PC-9 (cell line): ENCODE results near the gene ZNF234. TPM values are rescaled to one million over a fixed set of nuclear protein-coding genes. Genes with fewer than 3 reads are reported as not detected.
"Not testable (repeated sequence)": the region's sequence is repeated elsewhere in the genome, so short reads cannot be mapped to it uniquely, and the experiment has no call there.

ENCODE experiments used
- BruUV-seq: library from RNA; stranded (reverse); fragments of 400-500 nt; replicated peaks from 2 replicates; lab custom pipeline; 2021; lab: Mats Ljungman, UMichigan
- CTCF ChIA-PET: fragments of 300-600 bp; sonication (Branson Sonifier 250); formaldehyde crosslinking; loops from one replicate; lab custom pipeline; 2022; ENCODE audit warnings: antibody characterized with exemption; lab: Charles Lee
- POLR2A ChIA-PET: fragments of 300-600 bp; sonication (Branson Sonifier 250); formaldehyde crosslinking; loops from one replicate; lab custom pipeline; 2022; ENCODE audit warnings: antibody characterized with exemption; ENCODE audit not compliant: unreplicated experiment; lab: Charles Lee
- DNase-seq, 2 experiments: peaks; one replicate each; pipeline versions ENCODE4 v3.0.0 to v3.0.0-alpha.2; 2015 to 2022; ENCODE audit warnings: mixed read lengths in 1 of 2
- H2AFZ ChIP-seq: fragments of 200-600 bp; sonication (generic); 2 replicates; pipeline ENCODE4 v1.8.1; 2017; ENCODE audit warnings: antibody characterized with exemption
- H3F3A ChIP-seq: fragments of 200-600 bp; sonication (generic); 2 replicates; pipeline ENCODE4 v1.8.1; 2017; ENCODE audit warnings: antibody characterized with exemption, mild to moderate bottlenecking, low read depth; ENCODE audit not compliant: insufficient read depth
- H3K27ac ChIP-seq: fragments of 200-600 bp; sonication (generic); 2 replicates; pipeline ENCODE4 v1.6.1; 2016; ENCODE audit warnings: mixed run types
- H3K27me3 ChIP-seq: fragments of 200-600 bp; sonication (generic); 2 replicates; pipeline ENCODE4 v1.6.1; 2016; ENCODE audit warnings: low read depth, mixed run types; ENCODE audit not compliant: insufficient read depth
- H3K36me3 ChIP-seq: fragments of 200-600 bp; sonication (generic); 2 replicates; pipeline ENCODE4 v1.6.1; 2016; ENCODE audit warnings: low read depth, mixed run types
- H3K4me1 ChIP-seq: fragments of 200-600 bp; sonication (generic); replicated peaks from 2 replicates; pipeline ENCODE4 v1.6.1; 2016; ENCODE audit warnings: mixed run types; ENCODE audit not compliant: insufficient read depth
- H3K4me2 ChIP-seq: fragments of 200-600 bp; sonication (generic); 2 replicates; pipeline ENCODE4 v1.6.1; 2017; ENCODE audit warnings: mixed run types
- H3K4me3 ChIP-seq: fragments of 200-600 bp; sonication (generic); 2 replicates; pipeline ENCODE4 v1.6.1; 2016; ENCODE audit warnings: mixed run types
- H3K79me2 ChIP-seq: fragments of 200-600 bp; sonication (generic); 2 replicates; pipeline ENCODE4 v1.6.1; 2017; ENCODE audit warnings: low read depth, mixed run types
- H3K9me2 ChIP-seq: fragments of 200-600 bp; sonication (generic); 2 replicates; pipeline ENCODE4 v1.8.1; 2017; ENCODE audit warnings: mild to moderate bottlenecking; ENCODE audit not compliant: insufficient read depth
- H3K9me3 ChIP-seq: fragments of 200-600 bp; sonication (generic); 2 replicates; pipeline ENCODE4 v1.8.1; 2016; ENCODE audit warnings: low read depth; ENCODE audit not compliant: insufficient read depth
- H4K20me1 ChIP-seq: fragments of 200-600 bp; sonication (generic); 2 replicates; pipeline ENCODE4 v1.8.1; 2017; ENCODE audit not compliant: insufficient read depth
- CTCF ChIP-seq: fragments of 200-600 bp; sonication (generic); conservative IDR thresholded peaks from 2 replicates; pipeline ENCODE4 v1.6.1; 2017; ENCODE audit warnings: mixed run types, antibody characterized with exemption, mild to moderate bottlenecking, moderate library complexity
- EZH2 ChIP-seq: fragments of 200-600 bp; sonication (generic); IDR thresholded peaks from 2 replicates; pipeline ENCODE4 v1.8.0; 2017; ENCODE audit warnings: antibody characterized with exemption, low read depth
- intact Hi-C: fragments of 100-400 bp; cut with micrococcal nuclease; formaldehyde crosslinking; loops from one replicate; pipeline ENCODE4 v1.10.0; 2022; ENCODE audit not compliant: unreplicated experiment
- total RNA-seq: library from RNA; stranded (reverse); gene quantifications from 2 replicates; pipeline ENCODE4 v1.2.3, GENCODE V29; 2021

ZNF234 gene
- total RNA-seq, 1 experiment from 2014 or later: 8.6 TPM

GRCh38 chr19:44192127-44192526, 50.8 kb downstream of the ZNF234 start:
- intact Hi-C loops: no loop called here
- POLR2A ChIA-PET: no interaction called here
- BruUV-seq: no TSS peak

GRCh38 chr19:44196772-44197171, 55.4 kb downstream of the ZNF234 start:
- ChIA-PET CTCF (no interaction called here), POLR2A (no interaction called here)
- no peak for TF ChIP-seq EZH2
- Histone ChIP-seq H4K20me1 (no peaks in the 10 kb centered on the region), H3K27me3 (no peaks in the 10 kb centered on the region), H3K4me3 (no peak overlapping the region), H3K4me1 (no peaks in the 10 kb centered on the region), H3F3A (no peaks in the 10 kb centered on the region), H3K4me2 (no peak overlapping the region), H3K79me2 (no peaks in the 10 kb centered on the region), H3K36me3 (no peaks in the 10 kb centered on the region), H3K27ac (no peak overlapping the region), H3K9me2 (no peaks in the 10 kb centered on the region), H3K9me3 (peaks cover 2% of the 10 kb centered on the region; the same call in 1 of the 2 replicates), H2AFZ (no peak overlapping the region)
- DNase-seq: no peak
- intact Hi-C loops: no loop called here
- no TSS peak for BruUV-seq

More at GRCh38 chr19:44192127-44192526, 50.8 kb downstream of the ZNF234 start:
- Histone ChIP-seq H3K9me3 (peaks cover 5% of the 10 kb centered on the region; the same call in 1 of the 2 replicates), H2AFZ (no peak overlapping the region), H4K20me1 (no peaks in the 10 kb centered on the region; the same call in 1 of the 2 replicates), H3K36me3 (no peaks in the 10 kb centered on the region), H3K4me2 (no peak overlapping the region), H3F3A (no peaks in the 10 kb centered on the region), H3K27me3 (no peaks in the 10 kb centered on the region), H3K79me2 (no peaks in the 10 kb centered on the region), H3K9me2 (no peaks in the 10 kb centered on the region), H3K27ac (no peak overlapping the region), H3K4me3 (no peak overlapping the region), H3K4me1 (no peaks in the 10 kb centered on the region)
- CTCF ChIA-PET: no interaction called here
- TF ChIP-seq EZH2: no peak
- no peak for TF ChIP-seq CTCF
- no peak for DNase-seq

- intact Hi-C loops: no loop called here
- CTCF ChIA-PET: no interaction called here
- no peaks in the 10 kb centered on the region for H4K20me1 ChIP-seq
- H3K4me3 ChIP-seq: no peak overlapping the region
- no TSS peak for BruUV-seq
- no peaks in the 10 kb centered on the region for H3K9me2 ChIP-seq
- H3K27ac ChIP-seq: no peak overlapping the region
- H3F3A ChIP-seq: peaks cover 12% of the 10 kb centered on the region; the same call in 1 of the 2 replicates
- H3K36me3 ChIP-seq: no peaks in the 10 kb centered on the region
- H3K27me3 ChIP-seq: no peaks in the 10 kb centered on the region
- POLR2A ChIA-PET: no interaction called here
- H3K79me2 ChIP-seq: no peaks in the 10 kb centered on the region
- peaks cover 18% of the 10 kb centered on the region for H3K9me3 ChIP-seq
- H3K4me1 ChIP-seq: no peaks in the 10 kb centered on the region
- TF ChIP-seq CTCF: no peak
- no peak for TF ChIP-seq EZH2
- no peak overlapping the region; the same call in 1 of the 2 replicates for H2AFZ ChIP-seq
- DNase-seq: no peak
- no peak overlapping the region for H3K4me2 ChIP-seq
Observed at GRCh38 chr19:44202470-44202869, 61.1 kb downstream of the ZNF234 start.

- H3K9me3 ChIP-seq: peaks cover 18% of the 10 kb centered on the region
- H3K79me2 ChIP-seq: no peaks in the 10 kb centered on the region
- TF ChIP-seq EZH2 (no peak), CTCF (no peak)
- no peak for DNase-seq
- H3K27me3 ChIP-seq: no peaks in the 10 kb centered on the region
- H3K9me2 ChIP-seq: no peaks in the 10 kb centered on the region
- ChIA-PET POLR2A (no interaction called here), CTCF (no interaction called here)
- intact Hi-C loops: no loop called here
- no TSS peak for BruUV-seq
- no peak overlapping the region; the same call in 1 of the 2 replicates for H2AFZ ChIP-seq
- H4K20me1 ChIP-seq: no peaks in the 10 kb centered on the region
- H3K4me2 ChIP-seq: no peak overlapping the region
- no peak overlapping the region for H3K4me3 ChIP-seq
- H3F3A ChIP-seq: peaks cover 12% of the 10 kb centered on the region; the same call in 1 of the 2 replicates
- H3K27ac ChIP-seq: no peak overlapping the region
- H3K4me1 ChIP-seq: peaks cover under 1% of the 10 kb centered on the region; the same call in 1 of the 2 replicates
- H3K36me3 ChIP-seq: no peaks in the 10 kb centered on the region
Observed at GRCh38 chr19:44202974-44203373, 61.6 kb downstream of the ZNF234 start.

- intact Hi-C loops, POLR2A ChIA-PET: not testable (repeated sequence)
Observed at GRCh38 chr19:44203877-44204276, 62.5 kb downstream of the ZNF234 start.

More at GRCh38 chr19:44203877-44204276, 62.5 kb downstream of the ZNF234 start:
- H3K4me2 ChIP-seq, H3K27me3 ChIP-seq, BruUV-seq, H3K36me3 ChIP-seq, CTCF ChIA-PET, H3K79me2 ChIP-seq, H3K9me2 ChIP-seq, H4K20me1 ChIP-seq, DNase-seq, H3K4me1 ChIP-seq, H3K4me3 ChIP-seq, H3K27ac ChIP-seq, H2AFZ ChIP-seq: not testable (repeated sequence)
- peaks cover 18% of the 10 kb centered on the region for H3K9me3 ChIP-seq
- peaks cover 12% of the 10 kb centered on the region; the same call in 1 of the 2 replicates for H3F3A ChIP-seq
